HCT116 (cell line): Measurements from ENCODE around the gene TENM4.

Experiments used
- CTCF ChIP-seq, 3 experiments: fragments of 200-600 bp in 1 of 3; sonication (generic) in 1 of 3; IDR thresholded peaks in 2 of 3; conservative IDR thresholded peaks in 1 of 3; 2 replicates each; pipeline ENCODE4 v1.5.1; 2012 to 2017; ENCODE audit warnings: low read depth in 2 of 3, low read length in 2 of 3, antibody characterized with exemption in 1 of 3, borderline replicate concordance in 1 of 3, control low read depth in 1 of 3, mild to moderate bottlenecking in 1 of 3, mixed read lengths in 1 of 3, mixed run types in 1 of 3, moderate library complexity in 1 of 3; ENCODE audit not compliant: insufficient read depth in 1 of 3
- EGR1 ChIP-seq: IDR thresholded peaks from 2 replicates; pipeline ENCODE4 v1.6.1; 2012; ENCODE audit warnings: low read depth
- EZH2 ChIP-seq: fragments of 200-600 bp; sonication (generic); IDR thresholded peaks from 2 replicates; pipeline ENCODE4 v1.6.1; 2017; ENCODE audit warnings: antibody characterized with exemption, mixed run types
- FOSL1 ChIP-seq: IDR thresholded peaks from 2 replicates; pipeline ENCODE4 v1.6.1; 2012; ENCODE audit warnings: low read depth
- JUND ChIP-seq: IDR thresholded peaks from 2 replicates; pipeline ENCODE4 v1.6.1; 2012
- MAX ChIP-seq: IDR thresholded peaks from 2 replicates; pipeline ENCODE4 v1.6.1; 2012
- POLR2A ChIP-seq: IDR thresholded peaks from 2 replicates; pipeline ENCODE4 v1.7.0; 2011; ENCODE audit warnings: borderline replicate concordance; ENCODE audit not compliant: insufficient read depth, insufficient read length; ENCODE audit errors: extremely low read depth
- SIN3A ChIP-seq: IDR thresholded peaks from 2 replicates; pipeline ENCODE4 v1.6.1; 2012; ENCODE audit warnings: low read depth
- SP1 ChIP-seq: IDR thresholded peaks from 2 replicates; pipeline ENCODE4 v1.6.1; 2012; ENCODE audit warnings: low read depth
- YY1 ChIP-seq: IDR thresholded peaks from 2 replicates; pipeline ENCODE4 v1.6.1; 2011; ENCODE audit warnings: low read length, low read depth, moderate library complexity, mild to moderate bottlenecking; ENCODE audit not compliant: insufficient replicate concordance; ENCODE audit errors: extremely low read depth
- TF ChIP-seq, protein P1 (sequence below): IDR thresholded peaks from 2 replicates; pipeline ENCODE4 v1.6.1; 2011; ENCODE audit warnings: mild to moderate bottlenecking, low read length, moderate library complexity; ENCODE audit not compliant: insufficient replicate concordance; ENCODE audit errors: extremely low read depth

- TF ChIP-seq FOSL1 (no peak), CTCF (IDR thresholded peaks at IDR 0.05 in 2 of 3, conservative IDR thresholded peaks at IDR 0.05 in 1 of 3; ENCODE audit: borderline replicate concordance in 1 of 3, insufficient read depth in 1 of 3, low read depth in 2 of 3, low read length in 2 of 3) (0 out of 6 replicates have a peak, but pooled peaks of 1 of the 3 experiments have one; percentile 6), YY1 (no peak), POLR2A (no peak), SP1 (no peak), EZH2 (no peak), SIN3A (no peak), EGR1 (no peak), JUND (no peak), MAX (no peak)
- TF ChIP-seq, protein P1, sequence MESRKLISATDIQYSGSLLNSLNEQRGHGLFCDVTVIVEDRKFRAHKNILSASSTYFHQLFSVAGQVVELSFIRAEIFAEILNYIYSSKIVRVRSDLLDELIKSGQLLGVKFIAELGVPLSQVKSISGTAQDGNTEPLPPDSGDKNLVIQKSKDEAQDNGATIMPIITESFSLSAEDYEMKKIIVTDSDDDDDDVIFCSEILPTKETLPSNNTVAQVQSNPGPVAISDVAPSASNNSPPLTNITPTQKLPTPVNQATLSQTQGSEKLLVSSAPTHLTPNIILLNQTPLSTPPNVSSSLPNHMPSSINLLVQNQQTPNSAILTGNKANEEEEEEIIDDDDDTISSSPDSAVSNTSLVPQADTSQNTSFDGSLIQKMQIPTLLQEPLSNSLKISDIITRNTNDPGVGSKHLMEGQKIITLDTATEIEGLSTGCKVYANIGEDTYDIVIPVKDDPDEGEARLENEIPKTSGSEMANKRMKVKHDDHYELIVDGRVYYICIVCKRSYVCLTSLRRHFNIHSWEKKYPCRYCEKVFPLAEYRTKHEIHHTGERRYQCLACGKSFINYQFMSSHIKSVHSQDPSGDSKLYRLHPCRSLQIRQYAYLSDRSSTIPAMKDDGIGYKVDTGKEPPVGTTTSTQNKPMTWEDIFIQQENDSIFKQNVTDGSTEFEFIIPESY: no peak
These were observed 825.1 kb downstream of the TENM4 start for GRCh38 chr11:78615724-78616123.
